BJ (cell line): ENCODE results near the gene CHCHD6. TPM values are rescaled to one million over a fixed set of nuclear protein-coding genes. Genes with fewer than 3 reads are reported as not detected.

Experiments
- CTCF ChIA-PET: fragments of 350-600 bp; formaldehyde crosslinking; extraction: SDS; loops from one replicate; lab custom pipeline; 2021; ENCODE audit warnings: antibody characterized with exemption, inconsistent platforms; lab: Yijun Ruan, JAX
- POLR2A ChIA-PET: fragments of 300-600 bp; sonication (Branson Sonifier 250); formaldehyde crosslinking; extraction: SDS; loops from one replicate; lab custom pipeline; 2021; ENCODE audit warnings: antibody characterized with exemption; lab: Charles Lee
- DNase-seq: peaks from one replicate; pipeline ENCODE4 v3.0.0-alpha.2; 2011; ENCODE audit warnings: low read depth
- H3K27me3 ChIP-seq: 2 replicates; pipeline ENCODE4 v1.6.0; 2011; ENCODE audit warnings: low read length; ENCODE audit not compliant: control insufficient read depth, insufficient read depth
- H3K36me3 ChIP-seq: 2 replicates; pipeline ENCODE4 v1.5.1; 2011; ENCODE audit warnings: low read length; ENCODE audit not compliant: control insufficient read depth, insufficient read depth
- H3K4me3 ChIP-seq: 2 replicates; pipeline ENCODE4 v1.5.1; 2011; ENCODE audit warnings: low read depth, mild to moderate bottlenecking, control low read depth, low read length
- CTCF ChIP-seq: IDR thresholded peaks from 2 replicates; pipeline ENCODE4 v1.5.1; 2011; ENCODE audit warnings: low read depth, mild to moderate bottlenecking, control low read depth, inconsistent platforms, low read length, moderate library complexity; ENCODE audit not compliant: insufficient read depth
- polyA plus RNA-seq: library from polyadenylated mRNA; depleted of rRNA; stranded (reverse); fragments of >200 nt; gene quantifications from 2 replicates; pipeline ENCODE4 v1.2.3, GENCODE V29; 2011

CHCHD6 gene
- polyA plus RNA-seq, 1 experiment = 23.7 TPM

- CTCF ChIA-PET = no interaction called here
- Histone ChIP-seq H3K36me3 (no peaks in the 10 kb centered on the region), H3K4me3 (no peak overlapping the region), H3K27me3 (no peaks in the 10 kb centered on the region)
- no peak for DNase-seq
- POLR2A ChIA-PET = no interaction called here
- TF ChIP-seq CTCF = no peak
Measured at GRCh38 chr3:126948980-126949535, 245.0 kb downstream of the CHCHD6 start.

DNA sequence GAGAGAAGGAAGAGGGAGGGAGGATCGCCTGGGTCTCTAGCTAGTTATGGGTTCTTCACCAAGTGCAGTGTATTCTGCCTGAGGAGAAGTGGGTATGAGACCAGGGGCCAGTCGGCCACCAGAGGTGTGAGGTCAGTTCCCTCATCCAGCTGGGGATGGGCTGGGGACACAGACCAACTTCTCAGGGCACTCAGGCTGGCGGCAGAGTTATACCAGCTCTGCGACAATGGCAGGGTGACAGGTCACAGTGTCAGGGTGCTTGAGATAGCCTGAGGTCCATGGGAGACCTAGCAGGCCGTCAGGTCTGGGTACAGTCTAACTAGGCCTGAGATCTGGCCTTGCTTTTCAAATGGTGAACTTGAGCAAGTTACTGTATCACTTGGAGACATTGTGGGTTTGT, 247.5 kb downstream of the CHCHD6 start:
- H3K4me3 ChIP-seq = no peak overlapping the region
- no peak for TF ChIP-seq CTCF
- CTCF ChIA-PET = interaction anchor here (1.0 kb wide), 1 partner anchor 20 kb away, joined by 4 read pairs; no protein-coding TSS in a partner anchor
- H3K36me3 ChIP-seq = no peaks in the 10 kb centered on the region
- no peaks in the 10 kb centered on the region for H3K27me3 ChIP-seq
- DNase-seq = no peak
- POLR2A ChIA-PET = no interaction called here

GRCh38 chr3:126952261-126952982, 248.4 kb downstream of the CHCHD6 start:
- no peak for DNase-seq
- POLR2A ChIA-PET = no interaction called here
- H3K4me3 ChIP-seq = no peak overlapping the region
- no peak for TF ChIP-seq CTCF
- CTCF ChIA-PET = no interaction called here
- no peaks in the 10 kb centered on the region for H3K36me3 ChIP-seq
- H3K27me3 ChIP-seq = no peaks in the 10 kb centered on the region

GRCh38 chr3:126952983-126953660, 249.1 kb downstream of the CHCHD6 start:
- Histone ChIP-seq H3K36me3 (no peaks in the 10 kb centered on the region), H3K27me3 (no peaks in the 10 kb centered on the region), H3K4me3 (no peak overlapping the region)
- ChIA-PET CTCF (no interaction called here), POLR2A (no interaction called here)
- DNase-seq = no peak
- no peak for TF ChIP-seq CTCF

- ChIA-PET CTCF (no interaction called here), POLR2A (no interaction called here)
- H3K27me3 ChIP-seq = no peaks in the 10 kb centered on the region
- no peak overlapping the region for H3K4me3 ChIP-seq
- DNase-seq = no peak
- no peak for TF ChIP-seq CTCF
- no peaks in the 10 kb centered on the region for H3K36me3 ChIP-seq
Measured at GRCh38 chr3:126954141-126954842, 250.3 kb downstream of the CHCHD6 start.
